HG03460 (cell line): ENCODE results near the gene EHHADH.

Experiments used
- ATAC-seq: cut with Tn5 transposase; IDR thresholded peaks from one replicate; pipeline ENCODE4 v1.9.1; 2021; ENCODE audit not compliant: unreplicated experiment

EHHADH gene

GRCh38 chr3:185253645-185254410 is at the start of gene EHHADH:
Gene EHHADH (minus strand): TSS chr3:185254049. CDS start chr3:185254022, 27 bp downstream.
- peak; percentile 87 for ATAC-seq

GRCh38 chr3:185299918-185300426 is 46.1 kb upstream of the EHHADH start:
- ATAC-seq = peak; percentile 89

DNA sequence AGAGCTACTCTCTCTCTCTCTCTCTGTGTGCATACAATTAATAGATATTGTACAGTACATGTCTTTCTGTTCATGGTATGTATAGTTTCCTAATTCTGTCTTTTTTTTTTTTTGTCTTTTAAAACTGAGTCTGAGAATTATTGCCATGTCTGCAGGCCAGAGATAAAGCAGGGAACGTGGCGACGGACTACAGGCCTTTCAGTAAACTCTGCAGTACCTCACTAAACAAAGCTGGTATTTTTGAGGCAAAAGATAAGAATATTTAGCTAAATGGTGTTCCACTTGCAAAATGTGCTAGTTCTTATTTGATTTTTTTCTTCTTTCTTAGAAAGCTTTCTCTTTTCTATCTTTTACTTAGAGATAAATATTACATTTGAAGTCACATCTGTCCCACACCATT is 44.0 kb upstream of the EHHADH start:
- ATAC-seq = no peak

DNA sequence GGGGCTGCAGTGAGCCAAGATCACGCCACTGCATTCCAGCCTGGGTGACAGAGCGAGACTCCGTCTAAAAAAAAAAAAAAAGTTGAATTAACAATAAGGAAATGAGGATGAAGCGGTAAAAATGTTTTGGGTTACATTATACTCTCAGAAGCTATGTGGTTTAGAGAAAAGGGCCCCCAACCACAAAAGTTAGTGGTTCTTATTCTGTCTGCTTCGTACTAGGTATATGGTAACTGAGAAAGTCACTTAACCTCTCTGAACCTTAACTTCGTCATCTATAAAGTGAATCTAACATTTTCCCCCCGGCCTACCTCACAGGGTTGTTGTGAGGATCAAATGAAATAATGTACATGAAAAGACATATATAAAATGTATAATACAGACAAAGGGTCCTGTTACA is 38.4 kb upstream of the EHHADH start:
- ATAC-seq = no peak

DNA sequence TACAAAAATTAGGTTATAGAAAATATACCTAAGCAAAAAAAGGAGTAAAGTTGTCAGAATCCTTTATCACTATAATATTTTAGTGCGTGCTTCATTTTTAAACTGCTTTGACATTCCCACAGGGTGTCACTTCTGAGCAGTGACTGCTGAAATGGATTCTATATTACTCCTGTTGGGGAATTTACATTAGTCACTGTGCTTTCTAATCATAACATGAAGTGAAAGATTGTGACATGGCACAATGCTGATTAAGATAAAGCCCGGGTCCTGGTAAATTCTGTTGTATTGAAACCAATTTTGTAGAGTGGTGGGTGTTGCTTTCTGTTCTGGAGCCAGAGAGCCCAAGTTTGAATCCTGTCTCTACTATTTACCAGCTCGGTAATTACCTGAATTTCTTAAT is 36.4 kb upstream of the EHHADH start:
- ATAC-seq = no peak

DNA sequence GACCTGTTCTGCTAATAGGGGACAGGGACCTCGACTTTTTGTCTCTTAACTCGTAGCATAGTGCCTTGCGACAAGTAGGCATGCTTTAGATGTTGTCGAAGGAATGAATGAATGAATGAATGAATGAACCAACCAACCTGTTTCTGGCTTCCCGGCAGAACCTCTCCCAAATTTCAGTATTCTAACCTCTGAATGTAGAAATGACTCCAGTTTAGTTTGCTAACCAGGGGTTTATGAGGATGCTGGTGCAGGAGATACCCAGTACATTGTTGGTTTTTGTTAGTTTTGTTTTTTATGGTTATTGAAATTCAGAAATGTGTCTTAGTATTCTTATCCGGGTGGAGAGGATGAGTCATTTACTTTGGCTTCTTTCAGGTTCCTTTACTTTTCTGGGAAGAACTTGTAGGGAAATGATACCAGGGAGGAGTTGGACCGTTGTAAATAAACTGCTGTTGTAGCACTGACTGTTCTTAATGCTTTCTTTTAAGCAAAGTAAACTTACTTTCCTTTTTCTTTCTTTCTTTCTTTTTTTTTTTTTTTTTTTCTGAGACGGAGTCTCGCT is 29.6 kb upstream of the EHHADH start:
- ATAC-seq = no peak

DNA sequence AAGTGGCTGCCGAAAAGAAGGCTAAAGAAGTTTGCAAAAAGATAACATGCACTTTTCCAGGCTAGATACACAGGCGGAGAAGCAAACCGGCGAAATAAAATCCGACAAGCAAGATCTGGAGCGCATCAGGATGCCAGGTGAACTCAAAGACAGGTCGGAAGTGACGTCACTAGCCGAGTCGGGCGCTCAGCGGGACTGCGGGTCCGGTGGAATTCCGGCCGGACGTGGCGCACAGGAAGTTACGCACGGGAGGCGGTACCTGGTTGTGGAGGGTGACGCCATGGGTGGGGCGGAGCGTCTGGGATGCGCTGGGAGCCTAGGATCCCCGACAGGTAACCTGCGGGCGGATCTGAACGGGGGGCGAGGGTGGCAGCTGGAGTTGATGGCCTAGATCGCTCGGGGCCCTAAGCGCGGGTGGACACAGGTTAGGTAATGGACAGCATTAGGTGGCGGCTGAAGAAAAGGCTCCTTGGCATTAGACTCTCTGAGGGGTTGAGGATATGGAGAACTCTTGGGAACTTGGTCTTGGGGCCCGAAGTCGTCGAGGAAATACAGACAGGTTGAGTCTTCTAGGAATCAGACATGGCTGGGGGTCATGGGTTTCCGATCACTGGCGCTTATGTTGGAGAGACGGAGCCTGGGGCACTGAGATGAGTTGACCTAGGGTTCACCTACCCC is 29.0 kb upstream of the EHHADH start:
- ATAC-seq = peak; percentile 99

- no peak for ATAC-seq
Measured at GRCh38 chr3:185280572-185281365, 26.9 kb upstream of the EHHADH start.

- ATAC-seq = no peak
Measured at GRCh38 chr3:185279587-185280138, 25.8 kb upstream of the EHHADH start.

- ATAC-seq = no peak
Measured at GRCh38 chr3:185276415-185276814, 22.6 kb upstream of the EHHADH start.

- no peak for ATAC-seq
Measured at GRCh38 chr3:185272033-185272432, 18.2 kb upstream of the EHHADH start.

DNA sequence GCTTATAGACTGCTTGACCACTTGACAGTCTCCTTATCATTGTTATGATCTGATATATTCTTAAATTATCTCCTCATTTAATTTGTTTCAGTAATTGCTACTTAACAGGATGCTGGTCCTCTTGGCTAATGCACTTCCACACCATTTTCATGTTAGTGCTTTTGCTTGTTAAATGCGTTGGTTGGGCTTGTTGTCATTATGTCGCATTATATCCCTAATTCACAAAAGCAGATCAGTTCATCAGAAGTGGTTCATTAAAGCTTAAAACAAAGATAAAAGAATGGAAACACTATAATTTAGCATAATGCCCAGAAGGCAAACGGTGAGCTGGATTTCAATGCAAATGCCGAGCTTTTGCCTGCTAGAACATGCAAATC is 17.1 kb upstream of the EHHADH start:
- ATAC-seq = no peak

DNA sequence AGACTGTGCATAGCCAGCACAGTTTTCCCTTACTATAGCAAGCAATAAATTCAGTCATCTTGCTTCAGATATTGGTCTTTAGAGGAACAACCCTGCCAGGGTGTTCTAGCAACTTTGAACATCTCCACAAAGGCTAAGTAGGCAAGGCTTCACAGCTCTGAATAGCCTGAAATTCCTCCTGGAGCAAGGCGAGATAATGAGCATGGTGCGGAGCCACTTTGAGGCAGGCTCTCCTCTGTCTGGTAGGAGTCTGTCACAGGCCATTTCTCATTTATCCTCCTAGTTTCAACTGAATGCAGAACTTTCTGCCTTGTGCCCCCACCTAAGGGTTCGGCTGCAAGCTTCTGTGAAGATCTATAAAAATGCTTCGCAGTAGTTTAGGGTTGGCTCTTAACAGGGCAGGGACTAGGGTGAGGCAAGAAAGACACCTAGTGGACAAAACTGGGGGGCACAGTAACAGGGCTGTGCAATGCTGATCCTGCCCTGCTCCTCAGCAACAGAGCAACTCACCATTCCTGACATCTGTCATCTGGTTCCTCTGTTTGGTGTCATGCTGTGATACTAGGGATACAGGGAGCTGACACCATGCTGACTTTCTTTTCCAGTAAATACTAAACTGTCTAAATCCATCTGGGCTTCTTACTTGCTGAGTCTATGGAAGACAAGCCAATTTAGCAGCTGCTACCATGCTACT is 16.6 kb upstream of the EHHADH start:
- no peak for ATAC-seq

- no peak for ATAC-seq
Measured at GRCh38 chr3:185268194-185268962, 14.5 kb upstream of the EHHADH start.

GRCh38 chr3:185267193-185267592 is 13.3 kb upstream of the EHHADH start:
- no peak for ATAC-seq

DNA sequence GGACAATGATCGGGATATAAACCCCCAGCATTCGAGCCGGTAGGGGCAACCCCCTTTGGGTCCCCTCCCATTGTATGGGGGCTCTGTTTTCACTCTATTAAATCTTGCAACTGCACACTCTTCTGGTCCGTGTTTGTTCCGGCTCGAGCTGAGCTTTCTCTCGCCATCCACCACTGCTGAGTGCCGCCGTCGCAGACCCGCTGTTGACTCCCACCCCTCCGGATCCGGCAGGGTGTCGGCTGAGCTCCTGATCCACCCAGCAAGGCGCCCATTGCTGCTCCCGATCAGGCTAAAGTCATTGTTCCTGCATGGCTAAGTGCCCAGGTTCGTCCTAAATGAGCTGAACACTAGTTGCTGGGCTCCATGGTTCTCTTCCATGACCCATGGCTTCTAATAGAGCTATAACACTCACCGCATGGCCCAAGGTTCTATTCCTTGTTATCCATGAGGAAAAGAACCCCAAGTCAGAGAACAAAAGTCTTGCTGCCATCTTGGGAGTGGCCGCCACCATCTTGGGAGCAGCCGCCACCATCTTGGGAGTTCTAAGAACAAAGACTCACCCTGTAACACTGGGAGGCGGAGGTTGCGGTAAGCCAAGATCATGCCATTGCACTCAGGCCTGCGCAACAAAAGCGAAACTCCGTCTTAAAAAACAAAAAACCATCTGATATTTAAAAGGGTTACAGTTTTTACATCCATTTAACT is 11.2 kb upstream of the EHHADH start:
- no peak for ATAC-seq

DNA sequence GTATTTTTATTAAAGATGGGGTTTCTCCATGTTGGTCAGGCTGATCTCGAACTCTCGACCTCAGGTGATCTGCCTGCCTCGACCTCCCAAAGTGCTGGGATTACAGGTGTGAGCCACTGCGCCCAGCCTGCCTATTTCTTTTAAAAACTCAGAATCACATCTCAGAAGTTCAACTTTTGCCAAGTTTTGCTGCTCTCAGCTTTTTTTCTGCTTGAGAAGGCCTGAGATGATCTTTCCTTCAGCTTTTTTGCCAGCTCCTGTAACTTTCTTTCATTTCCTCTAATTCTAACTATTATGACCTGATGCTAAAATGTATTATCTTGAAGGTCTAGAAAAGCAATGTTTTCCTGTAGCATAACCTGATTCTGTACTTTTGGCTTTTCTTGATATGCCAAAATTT is 9.6 kb upstream of the EHHADH start:
- no peak for ATAC-seq

DNA sequence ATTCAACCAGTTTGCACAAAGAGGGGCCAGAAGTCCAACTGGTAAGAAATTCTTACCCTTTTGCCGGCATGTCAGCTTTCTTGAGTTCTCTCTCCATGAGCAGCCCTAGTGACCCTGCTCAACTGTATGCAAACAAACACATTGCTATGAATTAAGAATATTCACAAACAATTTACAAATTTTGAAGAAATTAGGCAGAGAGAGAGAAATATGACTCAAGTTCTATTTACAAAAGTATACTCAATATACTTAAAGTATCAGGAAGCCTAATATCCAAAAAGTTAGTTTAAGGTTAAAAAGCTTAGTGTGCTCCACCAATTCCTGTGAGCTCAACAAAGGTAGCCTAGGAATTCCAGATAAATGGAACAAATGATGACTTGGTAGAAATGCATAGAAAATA is 3.5 kb upstream of the EHHADH start:
- no peak for ATAC-seq

- no peak for ATAC-seq
Measured at GRCh38 chr3:185254799-185255198, 950 bp upstream of the EHHADH start.
